ENCODE results near the gene PES1.
"Not testable (repeated sequence)": the region's sequence is repeated elsewhere in the genome, so short reads cannot be mapped to it uniquely, and the experiment has no call there.

PES1 gene

GRCh38 chr22:30607939-30608338 is 16.2 kb upstream of the PES1 start:
- no peak for DNase-seq (ENCODE audit: low spot score)

- no peak for DNase-seq (ENCODE audit: low spot score)
These were observed 15.7 kb upstream of the PES1 start for GRCh38 chr22:30607300-30607930.

DNA sequence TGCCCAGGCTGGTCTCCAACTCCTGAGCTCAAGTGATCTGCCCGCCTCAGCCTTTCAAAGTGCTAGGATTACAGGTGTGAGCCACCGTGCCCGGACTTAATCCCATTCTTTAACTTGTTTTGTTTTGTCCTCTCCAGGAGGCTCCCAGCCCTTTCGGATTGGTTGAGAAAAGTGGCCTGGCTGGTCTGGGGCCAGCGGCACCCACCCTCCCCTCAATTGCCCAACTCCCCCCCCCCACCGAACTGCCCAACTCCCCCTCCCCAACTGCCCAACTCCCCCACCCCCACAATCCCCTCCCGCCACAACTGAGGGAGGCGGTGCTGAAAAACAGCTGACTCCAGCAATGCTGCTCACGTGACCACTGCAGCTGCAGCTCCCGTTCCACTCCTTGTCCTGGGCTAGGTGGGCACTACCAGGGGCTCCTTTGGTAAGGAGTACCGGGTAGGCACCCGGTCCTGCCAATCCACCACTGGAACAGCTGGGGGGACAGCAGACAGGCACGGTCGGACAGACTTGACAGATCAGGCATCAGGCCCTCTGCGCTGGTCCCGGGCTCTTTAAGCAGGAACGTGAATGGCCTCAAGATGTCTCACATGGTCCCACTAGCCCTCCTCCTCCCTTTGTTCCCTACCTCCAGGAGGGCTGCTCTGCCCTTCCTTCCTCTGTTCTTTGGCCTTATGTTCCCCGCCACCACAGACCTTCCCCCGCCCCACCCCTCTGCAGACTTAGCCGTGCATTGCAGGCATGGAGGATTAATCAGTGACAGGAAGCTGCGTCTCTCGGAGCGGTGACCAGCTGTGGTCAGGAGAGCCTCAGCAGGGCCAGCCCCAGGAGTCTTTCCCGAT is 15.0 kb upstream of the PES1 start, which contains the start of gene TCN2:
Gene TCN2, plus strand, starts transcription at position 720 of the 845 bp plus-strand sequence. CDS start 158 bp downstream, outside the sequence.
- DNase-seq (ENCODE audit: low spot score) = peak; percentile 15

- DNase-seq (ENCODE audit: low spot score) = peak; percentile 49
These were observed 13.9 kb upstream of the PES1 start for GRCh38 chr22:30605449-30606110.

- DNase-seq (ENCODE audit: low spot score) = no peak
These were observed 13.0 kb upstream of the PES1 start for GRCh38 chr22:30604723-30605122.

DNA sequence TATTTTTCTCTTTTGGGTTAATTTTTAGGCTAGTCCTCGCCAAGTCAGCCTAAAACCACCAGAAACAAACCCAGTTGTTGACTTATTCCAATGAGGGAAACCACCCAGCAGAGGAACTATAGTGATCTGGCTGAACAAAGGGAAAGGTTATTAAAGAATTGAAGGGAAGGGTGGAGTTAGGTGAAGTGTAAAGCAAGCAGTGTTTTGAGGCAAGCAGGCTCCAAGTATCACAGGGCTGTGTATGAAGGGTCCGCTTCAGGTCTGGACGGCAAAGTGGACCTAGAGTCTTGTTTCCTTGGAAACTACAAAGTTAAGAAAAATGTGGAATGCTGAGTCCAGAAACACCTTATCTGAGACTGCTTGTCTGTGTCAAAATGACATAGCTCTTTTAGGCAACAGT is 12.1 kb upstream of the PES1 start:
- DNase-seq (ENCODE audit: low spot score) = no peak

GRCh38 chr22:30602049-30602448 is 10.3 kb upstream of the PES1 start:
- peak; percentile 15 for DNase-seq (ENCODE audit: low spot score)

DNA sequence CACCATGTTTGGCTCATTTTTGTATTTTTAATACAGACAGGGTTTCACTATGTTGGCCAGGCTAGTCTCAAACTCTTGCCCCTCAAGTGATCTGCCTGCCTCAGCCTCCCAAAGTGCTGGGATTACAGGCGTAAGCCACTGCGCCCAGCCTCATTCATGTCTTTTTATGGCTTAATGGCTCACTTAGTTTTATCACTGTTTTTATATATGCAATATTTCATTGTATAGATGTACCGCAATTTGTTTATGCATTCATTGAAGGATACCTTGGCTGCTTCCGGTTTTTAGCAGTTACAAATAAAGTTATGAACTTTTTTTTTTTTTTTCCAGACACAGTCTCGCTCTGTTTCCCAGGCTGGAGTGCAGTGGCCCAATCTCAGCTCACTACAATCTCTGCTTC is 9.8 kb upstream of the PES1 start:
- no peak for DNase-seq (ENCODE audit: low spot score)

GRCh38 chr22:30600921-30601320 is 9.2 kb upstream of the PES1 start:
- no peak for DNase-seq (ENCODE audit: low spot score)

- no peak for DNase-seq (ENCODE audit: low spot score)
These were observed 7.3 kb upstream of the PES1 start for GRCh38 chr22:30598986-30599385.

DNA sequence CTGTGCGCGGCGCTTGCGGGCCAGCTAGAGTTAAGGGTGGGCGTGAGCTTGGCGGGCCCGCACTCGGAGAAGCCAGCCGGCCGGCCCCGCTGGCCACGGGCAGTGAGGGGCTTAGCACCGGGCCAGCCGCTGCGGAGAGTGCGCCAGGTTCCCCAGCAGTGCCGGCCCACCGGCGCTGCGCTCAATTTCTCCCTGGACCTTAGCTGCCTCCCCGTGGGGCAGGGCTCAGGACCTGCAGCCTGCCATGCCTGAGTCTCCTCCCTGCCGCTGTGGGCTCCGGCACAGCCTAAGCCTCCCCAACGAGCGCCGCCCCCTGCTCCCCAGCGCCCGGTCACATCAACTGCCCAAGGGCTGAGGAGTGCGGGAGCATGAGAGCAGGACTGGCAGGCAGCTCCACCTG is 5.2 kb upstream of the PES1 start:
- DNase-seq (ENCODE audit: low spot score) = no peak

- DNase-seq (ENCODE audit: low spot score) = no peak
These were observed 4.5 kb upstream of the PES1 start for GRCh38 chr22:30596199-30596598.

DNA sequence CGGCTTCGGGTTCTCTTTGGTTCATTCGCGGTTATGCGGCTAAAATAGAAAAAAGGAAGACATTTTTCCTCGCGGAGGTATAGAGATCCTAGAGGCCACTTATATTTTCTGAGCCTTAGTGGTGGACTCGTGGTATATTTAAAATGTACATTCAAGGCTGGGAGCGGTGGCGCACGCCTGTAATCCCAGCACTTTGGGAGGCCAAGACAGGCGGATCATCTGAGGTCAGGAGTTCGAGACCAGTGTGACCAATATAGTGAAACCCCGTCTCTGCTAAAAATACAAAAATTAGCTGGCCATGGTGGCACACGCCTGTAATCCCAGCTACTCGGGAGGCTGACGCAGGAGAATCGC is 627 bp upstream of the PES1 start:
- not testable (repeated sequence) for DNase-seq (ENCODE audit: low spot score)

DNA sequence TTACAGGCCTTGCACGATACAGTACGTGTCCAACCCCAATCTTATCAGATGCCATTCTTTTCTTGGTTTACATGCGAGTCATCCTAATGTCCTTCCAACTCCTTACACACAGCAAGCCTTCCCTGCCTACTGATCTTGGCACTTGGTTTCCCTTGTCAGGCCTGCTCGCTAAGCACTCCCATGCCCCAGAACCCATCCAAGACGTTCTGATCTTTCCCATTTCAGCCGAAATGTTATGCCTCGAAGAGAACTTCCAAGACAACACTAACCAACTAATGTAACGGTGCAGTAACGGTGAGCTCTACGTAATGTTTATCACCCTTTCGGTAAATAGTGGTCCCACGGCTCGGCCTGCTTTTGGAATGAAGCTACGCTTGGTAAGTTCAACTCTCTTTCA is 521 bp downstream of the PES1 start:
- no peak for DNase-seq (ENCODE audit: low spot score)

DNA sequence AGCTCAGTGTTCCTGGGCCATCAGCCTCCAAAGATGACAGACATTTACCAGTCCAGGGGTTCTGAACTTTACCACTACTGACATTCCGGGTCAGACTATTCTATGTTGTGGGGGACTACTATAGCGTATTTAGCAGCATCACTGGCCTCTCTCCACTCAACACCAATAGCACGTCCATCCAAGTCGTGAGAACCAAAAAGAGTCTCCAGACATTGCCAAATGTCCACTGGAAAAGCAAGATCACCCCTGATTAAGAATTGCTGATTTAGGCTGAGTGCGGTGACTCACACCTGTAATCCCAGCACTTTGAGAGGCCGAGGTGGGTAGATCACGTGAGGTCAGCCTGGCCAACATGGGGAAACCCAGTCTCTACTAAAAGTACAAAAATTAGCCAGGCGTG is 5.3 kb downstream of the PES1 start:
- no peak for DNase-seq (ENCODE audit: low spot score)

GRCh38 chr22:30584441-30584840 is 7.3 kb downstream of the PES1 start:
- no peak for DNase-seq (ENCODE audit: low spot score)

GRCh38 chr22:30582788-30583545 is 8.7 kb downstream of the PES1 start:
- no peak for DNase-seq (ENCODE audit: low spot score)

- DNase-seq (ENCODE audit: low spot score) = no peak
These were observed 9.7 kb downstream of the PES1 start for GRCh38 chr22:30582051-30582450.

DNA sequence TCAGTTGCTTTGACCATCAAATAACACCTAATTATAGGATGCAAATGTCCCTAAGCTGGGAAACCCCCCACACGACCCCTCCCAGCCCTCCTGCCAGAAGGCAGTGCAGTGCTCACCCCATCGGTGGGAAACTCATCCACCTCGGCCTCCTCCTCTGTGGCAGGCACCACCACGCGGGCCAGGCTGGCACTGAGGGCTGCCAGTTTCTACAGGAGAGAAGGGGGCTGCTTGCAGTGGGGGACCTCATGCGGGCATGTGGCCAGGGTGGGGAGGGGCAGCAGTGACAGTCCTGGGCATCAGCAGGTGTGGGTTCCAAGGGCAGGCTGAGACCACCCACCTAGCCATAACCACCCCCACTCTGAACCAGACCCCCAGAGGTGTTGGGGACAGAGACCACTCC is 10.8 kb downstream of the PES1 start:
- DNase-seq (ENCODE audit: low spot score) = no peak

GRCh38 chr22:30578481-30578880 is 13.2 kb downstream of the PES1 start:
- no peak for DNase-seq (ENCODE audit: low spot score)

DNA sequence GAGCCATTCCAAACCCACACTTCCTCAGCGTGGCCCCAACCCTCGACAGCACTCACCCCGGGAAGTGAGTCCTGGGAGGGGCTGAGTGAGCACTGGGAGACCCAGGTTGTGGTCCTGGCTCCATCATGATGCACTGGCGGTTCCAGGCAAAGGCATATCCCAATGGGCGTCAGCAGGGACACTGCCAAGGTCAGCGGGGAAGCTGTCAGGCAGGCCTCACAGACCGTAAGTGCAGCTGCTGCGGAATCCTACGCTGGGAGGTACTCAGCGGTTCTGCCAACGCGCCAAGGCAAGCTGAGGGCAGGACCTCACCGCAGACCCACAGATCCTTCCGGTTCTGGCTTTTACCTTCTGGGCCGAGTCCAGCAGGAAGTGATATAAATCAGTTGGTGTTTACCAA is 15.9 kb downstream of the PES1 start:
- no peak for DNase-seq (ENCODE audit: low spot score)

GRCh38 chr22:30574997-30575671 is 16.6 kb downstream of the PES1 start:
- DNase-seq (ENCODE audit: low spot score) = no peak

Data from LoVo (cell line).